DMS53 treated with DMSO at 0.1 percent for 48 hours (cell line): Measurements from ENCODE around the gene STX19.

Experiments
- DNase-seq: peaks from one replicate; lab custom pipeline; 2025; ENCODE audit not compliant: unreplicated experiment; lab: John Stamatoyannopoulos, UW

STX19 gene

DNA sequence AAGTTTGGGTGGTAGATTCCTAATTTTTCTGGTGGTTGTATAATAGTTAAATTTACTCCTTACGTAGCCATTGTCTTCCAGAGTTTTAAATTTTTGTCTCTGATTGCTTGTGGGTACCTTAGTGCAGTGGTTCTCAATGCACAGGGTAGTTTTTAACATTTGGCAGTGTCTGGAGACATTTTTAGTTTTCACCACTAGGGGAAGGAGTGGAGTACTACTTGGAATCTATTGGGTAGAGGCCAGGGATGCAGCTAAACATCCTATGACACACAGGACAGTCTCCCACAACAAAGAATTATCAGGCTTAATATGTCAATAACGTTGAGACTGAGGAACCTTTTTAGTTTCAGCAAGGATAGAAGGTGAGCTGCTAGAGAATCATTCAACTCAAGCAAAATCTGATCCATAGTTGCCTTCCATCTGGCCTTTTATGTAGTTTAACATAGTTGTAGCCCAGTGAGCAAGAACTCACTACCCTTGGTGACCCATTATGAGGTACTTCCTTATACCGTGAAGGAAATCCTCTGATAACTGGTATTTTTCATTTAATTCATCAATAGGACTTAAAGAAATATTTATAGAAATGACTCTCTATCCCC is 8.6 kb upstream of the STX19 start:
- DNase-seq = no peak

DNA sequence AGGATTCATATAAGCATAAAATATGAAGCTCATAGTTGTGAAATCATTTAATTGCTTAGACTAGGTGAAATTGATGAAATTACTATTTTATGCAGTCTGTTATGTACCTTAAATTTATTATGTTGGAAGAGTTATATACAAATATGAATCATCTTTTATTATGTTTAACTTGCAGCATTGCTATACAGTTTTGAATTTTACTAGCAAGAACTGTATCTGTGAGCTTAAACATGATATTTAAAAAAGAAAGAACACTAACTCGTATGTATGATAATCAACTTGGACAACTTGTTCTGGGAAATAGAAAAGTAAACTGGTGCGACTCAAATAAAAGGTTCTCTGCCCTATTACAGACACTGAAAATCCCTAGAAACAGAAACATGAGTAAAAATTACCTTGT is 1.8 kb downstream of the STX19 start:
- DNase-seq = no peak

DNA sequence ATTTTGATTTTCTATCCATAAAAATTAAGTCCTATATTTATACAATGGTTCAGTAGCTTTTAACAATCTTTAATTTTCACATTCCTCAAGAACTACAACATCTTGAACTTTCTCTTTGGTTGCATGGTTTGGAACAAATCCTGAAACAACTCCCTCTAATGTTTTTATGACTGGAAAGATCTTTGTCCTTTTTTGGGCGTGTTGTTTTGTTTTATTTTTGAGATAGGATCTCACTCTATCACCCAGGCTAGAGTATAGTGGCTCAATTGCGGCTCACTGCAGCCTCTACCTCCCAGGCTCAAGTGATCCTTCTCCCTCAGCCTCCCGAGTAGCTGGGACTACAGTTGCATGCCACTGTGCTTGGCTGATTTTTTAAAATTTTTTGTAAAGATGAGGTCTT is 4.0 kb downstream of the STX19 start:
- no peak for DNase-seq

DNA sequence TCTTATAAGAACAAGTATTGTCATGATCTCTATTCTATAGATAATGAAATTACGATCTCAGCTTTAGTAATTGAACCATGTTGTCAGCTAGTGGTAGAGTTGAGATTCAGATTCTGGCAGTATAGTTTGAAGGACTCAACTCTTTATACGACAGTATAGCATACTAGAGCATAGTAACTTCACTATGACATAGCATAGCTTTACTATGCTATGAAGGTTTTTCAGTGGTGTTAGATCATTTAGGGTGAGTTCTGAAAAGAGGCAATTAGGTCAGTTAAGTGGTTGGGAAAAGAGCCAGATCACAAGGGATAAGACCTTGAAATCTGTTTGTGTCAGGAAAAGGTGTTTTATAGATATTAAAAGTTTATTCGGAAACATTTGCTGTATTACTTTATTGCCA is 8.1 kb downstream of the STX19 start:
- no peak for DNase-seq

DNA sequence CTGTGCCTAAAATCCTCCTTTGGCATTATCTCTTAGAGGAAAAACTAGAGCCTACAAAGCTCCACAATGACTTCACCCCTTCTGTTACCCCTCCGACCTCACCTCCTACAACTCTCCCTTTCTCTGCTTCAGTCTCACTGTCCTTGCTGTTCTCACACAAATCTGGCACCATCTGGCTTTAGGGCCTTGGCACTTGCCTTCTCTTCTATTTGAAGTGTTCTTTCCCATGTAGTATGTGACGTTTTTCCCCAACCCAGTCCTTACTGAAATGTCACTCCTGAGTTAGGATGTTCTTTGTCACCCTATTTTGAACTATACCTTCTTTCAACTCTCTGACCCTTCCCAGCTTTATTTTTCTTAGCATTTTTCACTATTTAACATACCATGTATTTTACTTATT is 8.7 kb downstream of the STX19 start:
- DNase-seq = no peak

DNA sequence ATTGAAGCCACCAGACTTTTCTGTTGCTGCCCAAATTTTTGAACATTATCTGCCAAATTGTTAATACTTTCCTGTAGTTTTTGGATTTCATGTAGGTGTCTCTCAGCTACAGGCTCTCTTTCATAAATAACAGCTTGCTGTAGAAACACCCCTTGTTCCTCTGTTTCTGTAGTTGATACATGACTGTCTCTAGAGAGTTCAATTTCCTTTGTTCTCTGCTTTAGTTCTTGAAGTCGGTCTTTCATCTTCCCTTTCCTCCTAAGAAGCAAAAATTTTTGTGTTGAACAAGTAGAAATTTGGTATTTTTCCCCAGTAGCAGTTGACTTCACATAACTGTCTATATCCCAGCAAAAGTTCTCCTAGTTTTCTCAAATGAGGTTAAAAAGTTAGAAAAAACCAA is 13.4 kb downstream of the STX19 start:
- no peak for DNase-seq

DNA sequence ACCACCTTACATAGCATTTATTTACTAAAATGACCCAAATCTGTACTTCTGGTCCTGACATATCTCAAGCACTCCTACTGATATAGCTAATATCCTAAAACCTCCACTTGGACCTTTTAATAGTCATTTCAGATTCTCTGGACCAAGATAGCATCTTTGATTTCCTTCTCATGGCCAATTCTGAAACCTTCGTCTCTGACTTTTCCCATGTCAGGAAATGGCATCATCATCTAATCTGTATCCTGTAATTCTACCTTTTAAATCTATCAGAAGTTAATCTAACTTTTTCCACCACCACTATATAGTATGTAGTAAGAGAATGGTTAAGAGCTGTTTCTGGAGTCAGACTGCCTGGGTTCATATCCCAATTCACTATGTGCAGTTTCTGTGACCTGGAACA is 16.2 kb downstream of the STX19 start:
- DNase-seq = no peak

DNA sequence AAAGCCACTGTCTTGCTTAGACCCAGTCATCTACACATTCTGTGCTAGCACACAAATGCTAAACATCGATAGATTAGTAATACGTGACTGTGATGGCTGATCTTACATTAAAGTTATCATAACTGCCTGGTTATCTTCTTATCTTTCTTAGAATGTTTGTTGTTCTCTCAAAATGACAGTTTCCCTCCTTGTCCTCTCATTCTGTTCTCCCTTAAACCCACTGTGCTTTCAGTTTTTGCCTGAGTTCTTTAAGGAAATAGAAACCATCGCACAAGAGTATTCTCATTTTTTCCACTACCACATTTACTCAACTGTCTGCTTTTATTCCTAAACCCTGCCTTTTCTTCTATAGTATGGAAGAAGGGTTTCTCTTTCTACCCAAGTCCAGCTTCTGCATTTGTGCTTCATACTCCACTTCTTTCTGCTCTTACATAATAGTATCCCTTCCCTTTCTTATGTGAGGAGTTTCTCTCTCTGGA is 17.1 kb downstream of the STX19 start:
- no peak for DNase-seq

DNA sequence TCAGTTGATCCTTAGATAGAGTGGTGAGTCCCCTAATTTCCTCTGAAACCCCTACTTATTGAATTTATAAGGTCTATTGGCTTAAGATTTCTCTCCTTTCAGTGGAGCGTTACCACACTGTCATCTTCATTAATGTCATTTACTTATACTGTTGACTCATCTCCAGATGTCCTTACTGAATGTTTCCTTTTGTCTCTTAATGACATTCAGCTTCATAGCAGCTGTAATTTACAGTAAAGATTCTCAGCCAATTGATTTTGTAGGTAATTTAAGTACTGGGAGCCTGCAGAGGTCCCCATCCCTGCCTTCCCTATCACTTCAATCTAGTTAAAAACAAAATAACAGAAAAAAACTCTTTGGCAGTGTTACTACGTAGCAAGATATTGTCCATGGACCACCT is 18.8 kb downstream of the STX19 start:
- no peak for DNase-seq

DNA sequence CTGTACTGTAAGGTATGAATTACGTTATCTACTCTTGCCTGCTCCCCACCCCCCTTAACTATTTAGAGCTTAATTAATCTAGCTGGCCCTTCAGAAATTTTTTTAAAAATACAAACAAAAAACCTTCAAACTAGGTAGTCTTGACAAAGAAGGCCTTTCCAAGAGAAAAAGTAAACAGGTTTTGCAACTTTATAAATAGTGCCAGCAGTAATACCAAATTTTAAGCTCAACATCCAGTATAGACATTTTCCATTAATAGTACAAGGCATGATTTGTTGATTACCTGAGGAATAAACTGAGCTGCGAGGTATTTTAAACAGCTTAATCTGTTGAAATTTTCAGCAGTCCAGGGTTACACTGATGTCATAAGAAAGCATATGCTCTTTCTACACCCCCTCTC is 20.1 kb downstream of the STX19 start:
- no peak for DNase-seq

DNA sequence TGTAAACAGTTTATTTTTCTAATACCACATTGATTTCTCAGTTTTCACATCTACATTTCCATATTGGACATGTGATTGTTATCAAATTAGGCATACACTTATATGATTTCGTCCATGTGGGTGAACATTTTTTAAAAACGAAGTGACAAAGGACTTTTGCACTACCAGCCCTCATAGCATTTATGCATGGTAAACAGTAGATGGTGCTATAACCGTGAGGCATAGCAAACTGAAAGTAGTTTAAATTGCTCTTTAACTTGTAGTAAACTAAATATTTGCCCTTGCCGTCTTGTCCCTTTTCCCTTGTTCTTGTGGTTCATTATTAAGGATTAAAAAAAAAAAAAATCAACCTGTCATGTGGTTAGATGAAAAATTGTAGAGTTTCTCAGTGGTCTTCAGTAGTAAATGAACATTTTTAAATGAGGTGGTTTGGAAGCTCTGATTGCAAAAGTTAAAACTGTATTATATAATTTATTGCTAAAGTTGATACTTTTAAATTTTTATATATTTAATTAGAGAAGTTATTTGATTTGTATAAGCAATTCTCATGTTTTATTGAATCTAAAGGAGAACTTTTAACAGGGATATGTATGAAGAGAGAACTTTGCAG is 24.0 kb downstream of the STX19 start:
- DNase-seq = peak; percentile 35

DNA sequence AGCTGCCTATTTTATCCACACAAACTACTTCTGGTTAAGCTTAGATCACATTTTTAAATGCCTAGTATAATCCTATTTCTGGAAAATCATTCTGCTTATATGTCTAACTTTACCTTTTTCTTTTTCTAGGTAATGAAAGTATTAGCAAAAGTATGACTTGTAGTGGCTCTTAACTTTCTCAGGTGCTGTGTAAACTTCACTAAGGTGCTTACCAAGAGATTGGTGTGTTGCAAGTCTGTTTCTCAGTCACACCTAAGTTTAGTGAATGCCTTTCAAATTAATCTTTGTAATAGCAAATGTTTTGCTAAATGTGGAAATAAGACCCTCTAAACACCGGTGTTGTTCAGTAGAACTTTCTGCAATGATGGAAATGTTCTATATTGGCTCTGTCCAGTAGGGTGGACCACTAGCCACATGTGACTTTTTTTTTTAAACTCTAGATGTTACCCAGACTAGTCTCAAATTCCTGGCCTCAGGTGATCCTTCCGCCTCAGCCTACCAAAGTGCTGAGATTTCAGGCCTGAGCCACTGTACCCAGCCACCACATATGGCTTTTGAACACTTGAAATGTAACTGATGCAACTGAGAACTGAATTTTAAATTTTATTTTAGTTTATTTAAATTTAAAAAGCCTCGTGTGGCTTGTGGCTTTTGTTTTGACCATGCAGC is 26.4 kb downstream of the STX19 start:
- no peak for DNase-seq

DNA sequence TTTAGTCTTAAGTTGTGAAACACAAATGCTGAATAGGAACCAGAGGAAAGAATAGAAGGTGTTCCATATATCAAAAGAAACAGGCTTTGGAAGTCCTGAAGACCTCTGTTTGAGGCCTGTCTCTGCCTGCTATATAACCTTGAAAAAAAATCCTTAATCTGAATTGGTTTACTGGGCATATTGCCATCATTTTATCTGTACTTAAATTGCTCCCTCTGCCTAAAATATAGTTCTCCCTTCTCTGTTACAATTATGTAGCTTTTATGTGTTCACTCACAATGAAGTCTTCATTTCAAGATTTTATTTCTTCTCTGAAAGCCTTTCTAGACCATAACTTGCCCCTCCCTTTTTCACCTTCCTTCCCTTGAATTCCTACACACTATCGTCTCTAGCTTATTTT is 27.2 kb downstream of the STX19 start:
- DNase-seq = no peak

DNA sequence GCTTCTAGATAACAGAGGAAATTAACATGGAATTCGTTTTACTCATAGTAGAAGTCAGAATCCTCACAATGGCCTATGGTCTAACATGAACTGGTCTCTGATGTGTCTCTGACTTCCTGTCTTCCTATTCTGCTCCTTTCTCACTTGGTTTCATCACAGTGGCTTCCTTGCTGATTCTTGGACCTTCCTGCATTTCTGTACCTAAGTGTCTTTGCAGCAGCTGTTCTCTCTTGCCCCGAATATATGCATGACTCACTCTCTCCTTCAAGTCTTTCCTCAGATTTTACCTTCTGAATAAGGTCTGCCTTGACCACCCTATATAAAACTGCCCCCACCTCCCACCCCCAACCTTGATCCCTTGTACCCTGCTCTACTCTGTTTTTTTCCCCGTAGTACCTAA is 34.3 kb downstream of the STX19 start:
- no peak for DNase-seq

DNA sequence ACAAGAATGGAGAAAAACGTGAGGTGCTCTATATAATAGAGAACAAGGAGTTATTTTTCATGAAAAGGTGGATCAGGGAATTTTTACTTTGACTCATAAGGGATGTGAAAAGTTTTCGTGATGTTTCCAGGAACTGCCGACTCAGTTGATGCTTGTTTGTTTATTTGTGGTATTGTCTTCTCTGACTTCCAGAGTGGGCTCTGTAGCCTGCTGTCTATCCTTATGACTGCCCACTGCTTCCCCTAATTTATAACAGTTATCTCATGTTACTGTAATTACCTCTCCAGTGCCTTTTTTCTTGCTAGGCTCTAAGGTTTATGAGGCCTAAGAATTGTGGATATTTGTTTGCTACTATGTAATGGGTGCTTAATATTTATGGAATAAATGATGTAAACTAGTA is 36.2 kb downstream of the STX19 start:
- no peak for DNase-seq

DNA sequence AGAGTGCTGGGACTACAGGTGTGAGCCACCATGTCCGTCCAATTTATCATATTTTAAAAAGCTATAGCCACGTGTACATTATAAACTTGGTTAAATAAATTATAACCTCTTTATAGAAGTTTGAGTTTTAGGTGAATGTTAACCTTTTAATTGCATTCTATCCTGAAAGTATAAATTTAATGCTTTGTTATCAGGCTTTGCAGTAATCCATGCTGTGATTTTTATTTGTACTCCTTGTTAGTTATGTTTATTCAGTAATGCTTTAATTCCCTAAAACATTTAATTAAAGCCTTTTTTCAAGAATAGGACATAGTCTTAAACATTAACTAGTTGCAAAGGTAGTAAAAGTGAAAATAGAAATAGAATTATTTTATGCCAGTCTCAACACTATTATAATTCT is 36.8 kb downstream of the STX19 start:
- no peak for DNase-seq

DNA sequence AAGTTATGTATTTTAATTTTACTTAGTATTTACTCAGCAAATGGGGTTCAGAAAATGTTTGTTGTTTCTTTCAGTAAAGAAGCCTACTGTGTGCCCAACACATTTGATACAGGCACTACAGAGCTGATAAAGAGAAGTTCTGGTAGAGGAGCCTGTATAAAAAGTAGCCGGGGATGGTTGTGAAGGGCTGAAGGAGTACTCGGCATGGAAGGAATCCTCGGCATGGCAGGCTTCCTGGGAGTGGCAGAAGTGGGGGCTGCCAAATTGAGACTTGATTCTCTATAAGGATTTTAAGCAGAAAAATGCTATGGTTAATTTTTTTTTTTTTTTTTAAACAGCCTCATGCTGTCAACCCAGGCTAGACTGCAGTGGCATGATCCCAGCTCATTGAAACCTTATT is 39.2 kb downstream of the STX19 start:
- DNase-seq = no peak

DNA sequence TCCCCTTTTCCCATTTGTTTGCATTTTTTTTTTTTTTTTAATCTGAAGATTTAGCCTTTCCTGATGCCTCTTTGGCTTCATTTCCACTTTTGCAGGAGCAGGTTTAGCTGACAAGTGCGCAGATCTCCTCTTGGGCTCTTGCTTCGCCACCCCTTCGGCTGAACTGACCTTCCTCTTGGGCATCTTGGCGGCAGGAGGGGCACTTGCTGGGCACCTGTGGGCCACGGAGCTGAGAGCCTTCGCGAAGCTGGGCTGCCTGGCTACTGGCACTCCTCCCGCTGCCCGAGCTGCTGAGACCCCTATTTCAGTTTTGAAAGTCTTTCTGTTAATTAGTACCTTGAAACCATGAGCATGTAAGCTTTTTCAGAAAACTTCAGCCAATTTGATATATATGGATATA is 39.6 kb downstream of the STX19 start:
- no peak for DNase-seq

DNA sequence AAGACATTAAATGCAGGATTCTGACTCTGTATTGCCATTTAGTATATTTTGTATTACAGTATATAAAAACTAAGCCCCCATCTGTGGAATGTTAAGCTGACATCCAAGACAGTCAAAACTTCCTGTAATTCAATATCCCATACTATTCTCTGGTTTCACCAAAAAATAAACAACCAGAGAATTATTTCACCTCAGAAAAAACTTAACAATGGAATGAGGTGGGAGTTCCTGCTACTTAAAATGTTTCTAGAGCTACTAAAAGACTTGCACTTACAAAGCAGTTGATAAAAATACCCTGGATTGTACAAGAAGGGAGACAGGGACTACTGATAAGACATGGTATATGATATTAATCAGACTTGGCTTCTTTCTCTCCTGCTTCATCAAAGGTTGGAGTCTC is 40.1 kb downstream of the STX19 start:
- DNase-seq = no peak

DNA sequence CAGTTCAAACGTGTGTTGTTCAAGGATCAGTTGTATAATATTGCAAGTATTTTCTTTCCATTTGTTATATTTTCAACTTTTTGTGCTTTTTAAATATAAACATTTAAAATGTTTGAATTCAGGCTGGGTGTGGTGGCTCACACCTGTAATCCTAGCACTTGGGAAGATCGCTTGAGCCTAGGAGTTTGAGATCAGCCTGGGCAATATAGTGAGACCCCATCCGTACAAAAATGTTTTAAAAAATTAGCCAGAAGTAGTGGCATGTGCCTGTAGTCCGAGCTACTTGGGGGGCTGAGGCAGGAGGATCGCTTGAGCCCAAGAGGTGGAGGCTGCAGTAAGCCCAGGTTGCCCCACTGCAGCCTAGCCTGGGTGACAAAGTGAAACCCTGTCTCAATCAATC is 43.8 kb downstream of the STX19 start:
- no peak for DNase-seq

DNA sequence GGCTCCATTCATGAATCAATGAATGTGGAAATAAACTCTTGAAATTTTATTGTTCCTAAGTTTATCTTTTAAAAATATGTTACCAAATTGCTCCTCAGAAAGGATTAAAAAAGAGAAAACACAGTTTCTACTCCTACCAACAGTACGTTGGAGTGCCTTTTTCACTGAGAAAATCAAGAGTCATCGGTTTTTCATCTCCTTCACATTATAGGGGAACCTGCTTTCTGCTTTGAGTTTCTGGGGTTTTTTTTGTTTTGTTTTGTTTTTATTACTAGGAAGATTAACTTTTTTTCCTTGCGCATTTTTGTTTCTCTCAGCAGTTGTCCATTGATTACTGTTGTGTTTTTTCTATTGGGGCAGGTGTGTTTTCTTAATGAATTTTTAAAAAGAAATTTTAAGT is 45.0 kb downstream of the STX19 start:
- DNase-seq = no peak

DNA sequence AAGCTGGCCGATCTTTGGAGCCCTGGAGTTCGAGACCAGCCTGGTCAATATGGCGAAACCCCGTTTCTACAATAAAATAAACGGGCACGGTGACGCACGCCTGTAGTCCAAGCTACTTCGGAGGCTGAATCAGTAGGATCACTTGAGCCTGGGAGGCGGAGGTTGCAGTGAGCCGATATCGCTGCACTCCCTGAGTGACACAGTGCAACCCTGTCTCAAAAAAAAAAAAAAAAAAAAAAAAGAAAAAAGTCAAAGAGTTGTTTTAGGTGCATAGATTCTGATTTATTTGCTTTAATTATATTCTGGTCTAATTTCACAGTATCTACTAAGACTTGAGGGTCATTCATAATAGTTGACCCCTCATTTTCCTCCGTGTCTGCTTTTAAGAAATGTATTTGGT is 46.7 kb downstream of the STX19 start:
- DNase-seq = no peak
